ENCODE results near the gene FAAP20.
"Not testable (repeated sequence)": the region's sequence is repeated elsewhere in the genome, so short reads cannot be mapped to it uniquely, and the experiment has no call there.

The FAAP20 gene

DNA sequence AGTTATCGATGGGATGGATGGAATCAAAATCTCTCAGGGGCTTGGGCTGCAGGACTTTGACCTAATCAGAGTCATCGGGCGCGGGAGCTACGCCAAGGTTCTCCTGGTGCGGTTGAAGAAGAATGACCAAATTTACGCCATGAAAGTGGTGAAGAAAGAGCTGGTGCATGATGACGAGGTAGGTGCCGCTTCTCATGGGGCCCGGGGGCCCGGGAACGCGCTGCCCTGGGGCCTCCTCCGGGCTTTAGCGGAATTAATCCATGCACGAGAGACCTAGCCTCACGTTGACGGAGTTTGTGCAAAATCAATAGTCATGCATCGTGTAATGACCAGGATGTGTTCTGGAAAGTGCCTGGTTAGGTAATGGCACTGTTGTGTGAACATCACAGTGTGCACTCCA is 43.8 kb downstream of the FAAP20 start:
- no peaks in the 10 kb centered on the region for H3K79me2 ChIP-seq (ENCODE audit: insufficient read depth, low read length)
- H3K27me3 ChIP-seq (ENCODE audit: insufficient read depth, low read length) = no peaks in the 10 kb centered on the region
- TF ChIP-seq CTCF (IDR thresholded peaks at IDR 0.05; ENCODE audit: low read length) (no peak), EZH2 (IDR thresholded peaks at IDR 0.05; ENCODE audit: borderline replicate concordance, low read length) (no peak)
- H3K4me2 ChIP-seq (ENCODE audit: low read length) = no peak overlapping the region
- H3K4me1 ChIP-seq (ENCODE audit: insufficient read depth, low read length, severe bottlenecking) = no peaks in the 10 kb centered on the region
- H3K4me3 ChIP-seq (ENCODE audit: low read depth, low read length, poor library complexity, severe bottlenecking) = no peak overlapping the region
- no peaks in the 10 kb centered on the region for H3K9me3 ChIP-seq (ENCODE audit: low read length)
- H3F3A ChIP-seq (ENCODE audit: insufficient read depth, low read length) = no peaks in the 10 kb centered on the region
- H3K9me2 ChIP-seq (ENCODE audit: low read depth, low read length) = no peaks in the 10 kb centered on the region
- H3K9ac ChIP-seq (ENCODE audit: low read length) = no peak overlapping the region
- H3K27ac ChIP-seq (ENCODE audit: low read depth, low read length, poor library complexity, severe bottlenecking) = no peak overlapping the region
- H3K36me3 ChIP-seq (ENCODE audit: insufficient read depth, low read length) = no peaks in the 10 kb centered on the region
- no peak overlapping the region for H2AFZ ChIP-seq (ENCODE audit: low read length)
- no peaks in the 10 kb centered on the region for H4K20me1 ChIP-seq (ENCODE audit: insufficient read depth, low read length)

DNA sequence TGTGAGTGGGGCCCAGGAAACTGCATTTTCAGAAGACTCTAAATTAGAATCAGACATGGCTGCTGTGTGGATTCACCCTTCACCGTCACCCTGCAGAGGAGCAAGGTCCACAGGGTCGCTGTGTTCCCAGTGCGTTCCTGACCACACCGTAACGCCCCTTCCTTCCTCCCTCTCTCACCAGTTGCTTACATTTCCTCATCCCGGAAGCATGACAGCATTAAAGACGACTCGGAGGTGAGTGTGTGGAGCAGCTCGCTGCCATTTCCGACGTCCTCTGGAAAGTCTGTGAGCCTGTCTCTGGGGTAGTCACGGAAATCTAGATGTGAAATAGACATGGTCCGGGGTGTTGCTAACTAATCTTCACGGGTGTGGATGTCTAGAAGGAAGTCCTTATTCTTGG is 45.9 kb downstream of the FAAP20 start:
- Histone ChIP-seq H3K27me3 (ENCODE audit: insufficient read depth, low read length) (no peaks in the 10 kb centered on the region), H3K9ac (ENCODE audit: low read length) (no peak overlapping the region), H3K9me3 (ENCODE audit: low read length) (no peaks in the 10 kb centered on the region), H3K27ac (ENCODE audit: low read depth, low read length, poor library complexity, severe bottlenecking) (no peak overlapping the region), H3K79me2 (ENCODE audit: insufficient read depth, low read length) (no peaks in the 10 kb centered on the region), H3K36me3 (ENCODE audit: insufficient read depth, low read length) (no peaks in the 10 kb centered on the region), H3K9me2 (ENCODE audit: low read depth, low read length) (no peaks in the 10 kb centered on the region), H3F3A (ENCODE audit: insufficient read depth, low read length) (no peaks in the 10 kb centered on the region), H2AFZ (ENCODE audit: low read length) (no peak overlapping the region), H4K20me1 (ENCODE audit: insufficient read depth, low read length) (no peaks in the 10 kb centered on the region), H3K4me1 (ENCODE audit: insufficient read depth, low read length, severe bottlenecking) (no peaks in the 10 kb centered on the region), H3K4me2 (ENCODE audit: low read length) (no peak overlapping the region), H3K4me3 (ENCODE audit: low read depth, low read length, poor library complexity, severe bottlenecking) (no peak overlapping the region)
- TF ChIP-seq EZH2 (IDR thresholded peaks at IDR 0.05; ENCODE audit: borderline replicate concordance, low read length) = no peak
- TF ChIP-seq CTCF (IDR thresholded peaks at IDR 0.05; ENCODE audit: low read length) = no peak

- H3K4me2 ChIP-seq (ENCODE audit: low read length); H3K79me2 ChIP-seq (ENCODE audit: insufficient read depth, low read length); H3K9ac ChIP-seq (ENCODE audit: low read length); H3K9me2 ChIP-seq (ENCODE audit: low read depth, low read length); H2AFZ ChIP-seq (ENCODE audit: low read length); H3K4me3 ChIP-seq (ENCODE audit: low read depth, low read length, poor library complexity, severe bottlenecking); H3K4me1 ChIP-seq (ENCODE audit: insufficient read depth, low read length, severe bottlenecking); H3K9me3 ChIP-seq (ENCODE audit: low read length); H3F3A ChIP-seq (ENCODE audit: insufficient read depth, low read length); H4K20me1 ChIP-seq (ENCODE audit: insufficient read depth, low read length); H3K27ac ChIP-seq (ENCODE audit: low read depth, low read length, poor library complexity, severe bottlenecking); H3K36me3 ChIP-seq (ENCODE audit: insufficient read depth, low read length); H3K27me3 ChIP-seq (ENCODE audit: insufficient read depth, low read length): not testable (repeated sequence)
Measured at GRCh38 chr1:2147869-2148268, 46.7 kb downstream of the FAAP20 start.

DNA sequence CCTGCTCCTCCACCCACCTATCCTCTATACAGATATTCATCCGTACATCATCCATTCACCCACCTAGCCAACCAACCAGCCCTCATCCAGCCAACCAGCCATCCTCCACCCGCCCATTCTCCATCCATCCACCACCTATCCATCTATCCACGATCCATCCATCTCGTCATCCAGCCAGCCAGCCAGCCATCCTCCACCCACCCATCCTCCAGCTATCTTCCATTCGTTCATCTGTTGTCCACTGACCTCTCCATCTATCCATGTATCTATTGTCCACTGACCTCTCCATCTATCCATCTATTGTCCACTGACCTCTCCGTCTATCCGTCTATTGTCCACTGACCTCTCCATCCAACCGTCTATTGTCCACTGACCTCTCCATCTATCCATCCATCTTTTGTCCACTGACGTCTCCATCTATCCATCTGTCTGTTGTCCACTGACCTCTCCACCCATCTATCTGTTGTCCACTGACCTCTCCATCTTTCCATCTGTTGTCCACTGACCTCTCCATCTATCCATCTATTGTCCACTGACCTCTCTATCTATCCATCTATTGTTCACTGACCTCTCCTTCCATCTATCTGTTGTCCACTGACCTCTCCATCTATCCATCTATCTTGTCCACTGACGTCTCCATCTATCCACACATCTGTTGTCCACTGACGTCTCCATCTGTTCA is 47.6 kb downstream of the FAAP20 start:
- TF ChIP-seq CTCF (IDR thresholded peaks at IDR 0.05; ENCODE audit: low read length) (no peak), EZH2 (IDR thresholded peaks at IDR 0.05; ENCODE audit: borderline replicate concordance, low read length) (no peak)
- Histone ChIP-seq H3F3A (ENCODE audit: insufficient read depth, low read length) (no peaks in the 10 kb centered on the region), H3K9ac (ENCODE audit: low read length) (no peak overlapping the region), H3K9me2 (ENCODE audit: low read depth, low read length) (no peaks in the 10 kb centered on the region), H3K36me3 (ENCODE audit: insufficient read depth, low read length) (no peaks in the 10 kb centered on the region), H3K79me2 (ENCODE audit: insufficient read depth, low read length) (no peaks in the 10 kb centered on the region), H3K4me2 (ENCODE audit: low read length) (no peak overlapping the region), H2AFZ (ENCODE audit: low read length) (no peak overlapping the region), H3K27ac (ENCODE audit: low read depth, low read length, poor library complexity, severe bottlenecking) (no peak overlapping the region), H4K20me1 (ENCODE audit: insufficient read depth, low read length) (no peaks in the 10 kb centered on the region), H3K27me3 (ENCODE audit: insufficient read depth, low read length) (no peaks in the 10 kb centered on the region), H3K4me1 (ENCODE audit: insufficient read depth, low read length, severe bottlenecking) (no peaks in the 10 kb centered on the region), H3K4me3 (ENCODE audit: low read depth, low read length, poor library complexity, severe bottlenecking) (no peak overlapping the region), H3K9me3 (ENCODE audit: low read length) (no peaks in the 10 kb centered on the region)

Measured in OCI-LY1 (cell line).